Measurements from ENCODE around the gene IFT25. TPM values are rescaled to one million over a fixed set of nuclear protein-coding genes. Genes with fewer than 3 reads are reported as not detected.
"Not testable (repeated sequence)": the region's sequence is repeated elsewhere in the genome, so short reads cannot be mapped to it uniquely, and the experiment has no call there.

Gene IFT25
- total RNA-seq, 3 donors from 2014 or later (not counting 1 experiment from before 2014, with no cell fraction given) = 41.5 to 54.6 (median 41.6) TPM

DNA sequence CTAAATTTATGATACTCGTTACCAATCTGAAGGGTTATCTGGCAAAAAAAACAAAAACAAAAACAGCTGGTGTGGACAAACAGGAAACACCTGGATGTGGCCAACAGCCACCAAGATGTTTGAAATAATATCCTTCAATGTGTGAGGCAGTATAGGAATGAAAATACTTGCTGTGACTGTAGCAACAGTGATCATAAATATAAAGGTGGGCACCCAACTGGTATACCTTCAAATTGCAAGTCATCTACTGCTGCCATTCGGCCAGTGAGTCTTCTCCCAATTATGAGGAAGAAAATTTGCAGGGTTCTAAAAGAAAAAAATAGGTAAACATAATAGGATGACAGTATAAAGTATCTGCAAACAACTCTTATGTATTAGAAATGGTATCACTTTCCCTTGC, 56.8 kb downstream of the IFT25 start:
- Histone ChIP-seq H3K36me3 (ENCODE audit: control insufficient read depth, insufficient read depth, low read length) (peaks cover 2% of the 10 kb centered on the region), H3K27me3 (ENCODE audit: control insufficient read depth, insufficient read depth, low read length) (no peaks in the 10 kb centered on the region), H3K4me1 (ENCODE audit: control insufficient read depth, insufficient read depth, low read length) (peaks cover 13% of the 10 kb centered on the region), H3K4me3 (ENCODE audit: low read length) (no peak overlapping the region), H3K9me3 (ENCODE audit: control insufficient read depth, insufficient read depth, low read length) (no peaks in the 10 kb centered on the region), H3K27ac (ENCODE audit: low read length) (no peak overlapping the region)
- H3K4me1 Mint-ChIP-seq = peaks cover 38 to 43% of the 10 kb centered on the region in 2 donors
- whole genome bisulfite sequencing (ENCODE audit: insufficient coverage) = 66% methylated on average over 2 of the region's 2 CpGs
- TF ChIP-seq, protein P1, sequence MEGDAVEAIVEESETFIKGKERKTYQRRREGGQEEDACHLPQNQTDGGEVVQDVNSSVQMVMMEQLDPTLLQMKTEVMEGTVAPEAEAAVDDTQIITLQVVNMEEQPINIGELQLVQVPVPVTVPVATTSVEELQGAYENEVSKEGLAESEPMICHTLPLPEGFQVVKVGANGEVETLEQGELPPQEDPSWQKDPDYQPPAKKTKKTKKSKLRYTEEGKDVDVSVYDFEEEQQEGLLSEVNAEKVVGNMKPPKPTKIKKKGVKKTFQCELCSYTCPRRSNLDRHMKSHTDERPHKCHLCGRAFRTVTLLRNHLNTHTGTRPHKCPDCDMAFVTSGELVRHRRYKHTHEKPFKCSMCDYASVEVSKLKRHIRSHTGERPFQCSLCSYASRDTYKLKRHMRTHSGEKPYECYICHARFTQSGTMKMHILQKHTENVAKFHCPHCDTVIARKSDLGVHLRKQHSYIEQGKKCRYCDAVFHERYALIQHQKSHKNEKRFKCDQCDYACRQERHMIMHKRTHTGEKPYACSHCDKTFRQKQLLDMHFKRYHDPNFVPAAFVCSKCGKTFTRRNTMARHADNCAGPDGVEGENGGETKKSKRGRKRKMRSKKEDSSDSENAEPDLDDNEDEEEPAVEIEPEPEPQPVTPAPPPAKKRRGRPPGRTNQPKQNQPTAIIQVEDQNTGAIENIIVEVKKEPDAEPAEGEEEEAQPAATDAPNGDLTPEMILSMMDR (IDR thresholded peaks at IDR 0.05) = no peak
- H3K27me3 Mint-ChIP-seq (ENCODE audit: low read depth in 2 of 2) = peaks cover 0 to 3% of the 10 kb centered on the region in 2 donors
- H3K27ac Mint-ChIP-seq = peak overlapping the region; percentile 92 to 95
- DNase-seq (no peak), ATAC-seq (no peak)
- H3K9me3 Mint-ChIP-seq = no peaks in the 10 kb centered on the region
- peaks cover 6% of the 10 kb centered on the region for H3K36me3 Mint-ChIP-seq
- peak overlapping the region; percentile 97 for H3K4me3 Mint-ChIP-seq
- intact Hi-C loops (cut with micrococcal nuclease) = loop anchor here (1.0 kb wide), 1 partner anchor 58 kb away; the partner anchor contains the start of gene LRRC42

DNA sequence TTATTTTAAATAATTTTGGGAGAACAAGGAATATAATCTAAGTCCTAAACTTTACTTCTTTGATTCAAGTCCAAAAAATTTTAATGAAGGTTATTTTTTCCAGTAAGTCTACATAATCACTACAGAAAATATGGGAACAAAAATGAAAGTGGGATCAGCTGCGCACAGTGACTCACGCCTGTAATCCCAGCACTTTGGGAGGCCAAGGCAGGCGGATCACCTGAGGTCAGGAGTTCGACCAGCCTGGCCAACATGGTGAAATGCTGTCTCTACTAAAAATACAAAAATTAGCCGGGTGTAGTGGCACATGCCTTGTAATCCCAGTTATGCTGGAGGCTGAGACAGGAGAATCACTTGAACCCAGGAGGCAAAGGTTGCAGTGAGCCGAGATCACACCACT, 61.9 kb downstream of the IFT25 start:
- intact Hi-C loops (cut with micrococcal nuclease) = not testable (repeated sequence)
- WGBS (ENCODE audit: insufficient coverage) = over 99% methylated on average over 6 of the region's 6 CpGs

DNA sequence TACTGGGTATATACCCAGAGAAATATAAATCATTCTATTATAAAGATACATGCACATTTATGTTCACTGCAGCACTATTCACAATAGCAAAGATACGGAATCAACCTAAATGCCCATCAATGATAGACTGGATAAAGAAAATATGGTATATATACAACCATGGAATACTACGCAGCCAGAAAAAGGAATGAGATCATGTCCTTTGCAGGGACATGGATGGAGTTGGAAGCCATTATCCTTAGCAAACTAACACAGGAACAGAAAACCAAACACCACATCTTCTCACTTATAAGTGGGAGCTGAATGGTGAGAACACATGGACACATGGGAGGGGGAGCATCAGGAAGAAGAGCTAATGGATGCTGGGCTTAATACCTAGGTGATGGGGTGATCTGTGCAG, 63.6 kb downstream of the IFT25 start:
- H3K27ac ChIP-seq (ENCODE audit: low read length); ATAC-seq; H3K27me3 ChIP-seq (ENCODE audit: control insufficient read depth, insufficient read depth, low read length); H3K9me3 Mint-ChIP-seq; H3K4me3 ChIP-seq (ENCODE audit: low read length); H3K27ac Mint-ChIP-seq; H3K9me3 ChIP-seq (ENCODE audit: control insufficient read depth, insufficient read depth, low read length); H3K4me3 Mint-ChIP-seq; DNase-seq; H3K27me3 Mint-ChIP-seq (ENCODE audit: low read depth in 2 of 2); intact Hi-C loops (cut with micrococcal nuclease); H3K4me1 ChIP-seq (ENCODE audit: control insufficient read depth, insufficient read depth, low read length): not testable (repeated sequence)
- H3K36me3 Mint-ChIP-seq = peaks cover 12% of the 10 kb centered on the region
- peaks cover 27% of the 10 kb centered on the region for H3K36me3 ChIP-seq (ENCODE audit: control insufficient read depth, insufficient read depth, low read length)
- WGBS (ENCODE audit: insufficient coverage) = no CpG with 5 or more reads among the region's 2 CpGs
- peaks cover 8 to 21% of the 10 kb centered on the region in 2 donors for H3K4me1 Mint-ChIP-seq

More for the DNA sequence above, 61.9 kb downstream of the IFT25 start:
- H3K4me3 Mint-ChIP-seq; H3K27ac ChIP-seq (ENCODE audit: low read length); H3K27me3 Mint-ChIP-seq (ENCODE audit: low read depth in 2 of 2); H3K9me3 ChIP-seq (ENCODE audit: control insufficient read depth, insufficient read depth, low read length); H3K27ac Mint-ChIP-seq; H3K9me3 Mint-ChIP-seq; H3K4me1 ChIP-seq (ENCODE audit: control insufficient read depth, insufficient read depth, low read length); H3K4me3 ChIP-seq (ENCODE audit: low read length); DNase-seq; ATAC-seq; H3K27me3 ChIP-seq (ENCODE audit: control insufficient read depth, insufficient read depth, low read length): not testable (repeated sequence)
- Mint-ChIP-seq H3K36me3 (peaks cover 12% of the 10 kb centered on the region), H3K4me1 (peaks cover 16 to 25% of the 10 kb centered on the region in 2 donors)
- peaks cover 14% of the 10 kb centered on the region for H3K36me3 ChIP-seq (ENCODE audit: control insufficient read depth, insufficient read depth, low read length)

DNA sequence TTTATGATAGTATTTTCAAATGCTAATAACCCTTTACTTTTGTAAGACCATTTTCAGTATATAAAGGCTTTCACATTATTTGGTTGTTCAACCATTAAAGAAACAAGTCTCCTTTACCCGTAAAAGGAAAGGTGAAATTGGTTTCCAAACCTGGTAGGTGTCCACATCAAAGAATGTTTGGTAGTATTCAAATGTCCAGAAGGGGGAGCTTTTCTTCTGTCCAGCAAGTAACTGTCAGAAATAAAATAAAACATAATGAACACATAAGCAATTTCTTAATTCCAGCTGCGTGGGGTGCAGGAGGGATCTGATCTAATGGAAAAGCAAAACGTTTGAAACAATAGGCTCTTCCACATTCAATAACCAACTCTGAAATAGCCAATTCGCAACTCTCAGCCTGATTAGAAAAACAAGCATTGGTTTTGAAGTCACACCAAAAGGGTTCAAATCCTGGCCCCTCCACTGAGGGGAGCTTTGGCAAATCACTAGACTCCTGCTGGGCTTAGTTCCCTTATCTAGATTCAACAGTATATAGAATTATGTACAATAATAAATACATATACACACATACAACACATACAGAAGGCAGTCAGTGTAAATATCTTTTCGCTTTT, 66.9 kb downstream of the IFT25 start:
- H3K36me3 ChIP-seq (ENCODE audit: control insufficient read depth, insufficient read depth, low read length) = peaks cover 50% of the 10 kb centered on the region
- Mint-ChIP-seq H3K36me3 (peaks cover 11% of the 10 kb centered on the region), H3K9me3 (peaks cover 0 to 2% of the 10 kb centered on the region in 2 donors), H3K4me1 (peaks cover 0 to 6% of the 10 kb centered on the region in 2 donors), H3K27me3 (ENCODE audit: low read depth in 2 of 2) (no peaks in the 10 kb centered on the region), H3K27ac (no peak overlapping the region), H3K4me3 (no peak overlapping the region)
- H3K4me3 ChIP-seq (ENCODE audit: low read length) = no peak overlapping the region
- no peak for ATAC-seq
- 69% methylated on average over 5 of the region's 5 CpGs for WGBS (ENCODE audit: insufficient coverage)
- H3K27ac ChIP-seq (ENCODE audit: low read length) = no peak overlapping the region
- H3K9me3 ChIP-seq (ENCODE audit: control insufficient read depth, insufficient read depth, low read length) = no peaks in the 10 kb centered on the region
- TF ChIP-seq, protein P1 (IDR thresholded peaks at IDR 0.05) = peak; percentile 64
- intact Hi-C loops (cut with micrococcal nuclease) = loop anchor here (1.0 kb wide), 2 partner anchors 71 to 81 kb away; no protein-coding TSS in a partner anchor
- H3K27me3 ChIP-seq (ENCODE audit: control insufficient read depth, insufficient read depth, low read length) = no peaks in the 10 kb centered on the region
- H3K4me1 ChIP-seq (ENCODE audit: control insufficient read depth, insufficient read depth, low read length) = no peaks in the 10 kb centered on the region
- DNase-seq = peak in 1 of 2 donors; percentile 46

DNA sequence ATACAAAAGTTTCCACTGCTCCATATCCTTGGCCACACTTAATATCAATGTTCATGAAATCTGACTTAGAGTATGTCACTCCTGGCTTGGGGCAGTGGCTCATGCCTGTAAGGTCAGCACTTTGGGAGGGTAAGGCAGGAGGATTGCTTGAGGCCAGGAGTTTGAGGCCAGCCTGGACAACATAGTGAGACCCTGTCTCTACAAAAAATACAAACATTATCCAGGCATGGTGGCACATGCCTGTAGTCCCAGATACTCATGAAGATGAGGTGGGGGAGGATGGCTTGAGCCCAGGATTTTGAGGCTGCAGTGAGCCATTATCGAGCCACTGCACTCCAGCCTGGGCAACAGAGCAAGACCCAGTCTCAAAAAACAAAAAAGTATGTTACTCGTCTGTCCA, 70.3 kb downstream of the IFT25 start:
- ATAC-seq; DNase-seq; H3K4me1 ChIP-seq (ENCODE audit: control insufficient read depth, insufficient read depth, low read length); H3K27me3 ChIP-seq (ENCODE audit: control insufficient read depth, insufficient read depth, low read length); H3K27me3 Mint-ChIP-seq (ENCODE audit: low read depth in 2 of 2); H3K27ac Mint-ChIP-seq; H3K27ac ChIP-seq (ENCODE audit: low read length); H3K4me1 Mint-ChIP-seq; H3K4me3 ChIP-seq (ENCODE audit: low read length); intact Hi-C loops (cut with micrococcal nuclease); H3K9me3 ChIP-seq (ENCODE audit: control insufficient read depth, insufficient read depth, low read length); H3K9me3 Mint-ChIP-seq; H3K4me3 Mint-ChIP-seq: not testable (repeated sequence)
- H3K36me3 ChIP-seq (ENCODE audit: control insufficient read depth, insufficient read depth, low read length) = peaks cover 63% of the 10 kb centered on the region
- 100% methylated on average over 2 of the region's 2 CpGs for WGBS (ENCODE audit: insufficient coverage)
- H3K36me3 Mint-ChIP-seq = peaks cover 17% of the 10 kb centered on the region

All from natural killer cell (primary cell).